ENCODE measurements around the gene SYK. TPM values are rescaled to one million over a fixed set of nuclear protein-coding genes. Genes with fewer than 3 reads are reported as not detected.
"Not testable (repeated sequence)": the region's sequence is repeated elsewhere in the genome, so short reads cannot be mapped to it uniquely, and the experiment has no call there.

The SYK gene
- polyA plus RNA-seq (ENCODE audit: low read depth in 6 of 6): 100 to 1,000 TPM; 163 to 261 (median 214) TPM

DNA sequence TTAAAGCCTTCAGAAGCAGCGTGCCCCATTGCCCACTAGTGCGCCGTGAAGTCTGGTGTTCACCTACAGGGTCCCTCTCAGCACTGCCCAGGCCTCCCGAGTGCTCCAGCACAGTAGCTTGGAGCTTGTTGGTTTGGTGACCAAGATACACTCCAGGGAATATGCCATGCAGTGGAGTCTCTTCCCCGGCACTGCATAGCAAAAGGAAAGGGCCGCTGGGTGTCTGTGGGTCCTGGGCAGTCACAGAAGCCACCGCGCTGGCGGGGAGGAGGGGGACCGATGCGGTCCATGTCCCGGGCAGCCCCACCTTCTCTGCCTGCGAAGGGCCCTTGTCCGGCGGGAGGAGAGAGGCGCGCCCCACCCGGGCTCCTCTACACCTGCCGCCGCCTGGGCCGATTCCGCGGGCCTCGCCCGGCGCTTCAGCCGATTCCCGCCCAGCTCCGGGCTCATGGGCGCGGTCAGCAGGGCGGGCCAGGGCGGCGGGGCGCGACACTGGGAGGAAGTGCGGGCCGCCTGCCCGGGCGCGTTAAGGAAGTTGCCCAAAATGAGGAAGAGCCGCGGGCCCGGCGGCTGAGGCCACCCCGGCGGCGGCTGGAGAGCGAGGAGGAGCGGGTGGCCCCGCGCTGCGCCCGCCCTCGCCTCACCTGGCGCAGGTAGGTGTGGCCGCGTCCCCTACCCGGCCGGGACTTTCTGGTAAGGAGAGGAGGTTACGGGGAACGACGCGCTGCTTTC is at the start of gene SYK:
Gene SYK (plus strand): TSS at position 579 of the 732 bp plus-strand sequence. CDS start 42,080 bp downstream, outside the sequence.
- H3K4me1 Mint-ChIP-seq: peaks cover 59 to 68% (median 67%) of the 10 kb centered on the region in 3 donors
- no peaks in the 10 kb centered on the region for H3K27me3 Mint-ChIP-seq
- H3K9me3 Mint-ChIP-seq: no peaks in the 10 kb centered on the region
- peaks cover 0 to 8% of the 10 kb centered on the region in 2 donors for H3K36me3 Mint-ChIP-seq
- ATAC-seq (ENCODE audit: low read depth in 2 of 2) (peak; percentile 87 to 88), DNase-seq (peak; percentile 83)
- H3K4me3 Mint-ChIP-seq: peak within 1 kb of the TSS; percentile 92 to 100 (median 96)
- peak within 1 kb of the TSS; percentile 95 to 99 (median 98) for H3K27ac Mint-ChIP-seq

DNA sequence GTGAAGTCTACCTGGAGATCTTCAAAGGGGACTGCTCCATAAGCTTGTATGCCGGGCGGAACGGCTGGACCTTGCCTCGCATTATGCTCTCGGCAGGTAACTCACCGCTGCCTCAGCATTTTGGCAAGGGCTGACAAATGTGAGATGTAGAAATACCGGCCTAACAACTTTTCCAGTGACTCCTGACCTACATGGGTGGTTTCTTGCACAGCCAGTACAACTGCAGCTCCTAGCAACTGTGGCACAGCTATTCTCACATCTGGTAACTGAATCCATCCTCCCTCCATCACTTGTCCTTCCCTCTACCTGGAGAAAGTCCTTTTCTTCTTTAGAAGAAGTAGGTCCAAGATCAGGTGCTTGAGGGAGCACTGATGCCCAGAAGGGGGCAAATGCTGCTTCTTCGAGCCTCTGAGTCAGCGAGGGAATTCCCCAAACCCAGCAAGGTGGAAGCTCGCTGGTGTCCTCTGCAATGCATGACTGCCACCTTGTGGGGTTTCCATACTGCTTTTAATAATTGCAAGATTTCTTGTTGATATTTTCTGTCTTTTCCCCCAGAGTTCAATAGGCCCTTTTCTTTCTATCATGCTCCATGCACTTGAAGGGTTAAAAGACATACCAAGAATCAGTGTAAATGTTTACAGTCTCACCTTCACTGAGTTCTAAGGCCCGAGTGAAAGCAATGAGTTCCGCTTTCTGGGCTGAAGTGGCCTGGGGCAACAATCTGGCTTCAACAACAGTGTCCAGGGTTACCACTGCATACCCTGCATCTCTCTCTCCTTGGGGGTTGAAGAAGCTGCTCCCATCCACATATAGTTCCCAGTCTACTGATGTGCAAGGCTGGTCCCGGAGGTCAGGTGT is 45.9 kb upstream of the SYK start:
- not testable (repeated sequence) for H3K27me3 Mint-ChIP-seq; ATAC-seq (ENCODE audit: low read depth in 2 of 2); H3K9me3 Mint-ChIP-seq; H3K36me3 Mint-ChIP-seq; H3K4me3 Mint-ChIP-seq
- DNase-seq: peak; percentile 76
- peaks cover 8 to 11% (median 11%) of the 10 kb centered on the region in 3 donors for H3K4me1 Mint-ChIP-seq
- peak overlapping the region in 4 of 6 donors; percentile 57 to 83 (median 70) for H3K27ac Mint-ChIP-seq

DNA sequence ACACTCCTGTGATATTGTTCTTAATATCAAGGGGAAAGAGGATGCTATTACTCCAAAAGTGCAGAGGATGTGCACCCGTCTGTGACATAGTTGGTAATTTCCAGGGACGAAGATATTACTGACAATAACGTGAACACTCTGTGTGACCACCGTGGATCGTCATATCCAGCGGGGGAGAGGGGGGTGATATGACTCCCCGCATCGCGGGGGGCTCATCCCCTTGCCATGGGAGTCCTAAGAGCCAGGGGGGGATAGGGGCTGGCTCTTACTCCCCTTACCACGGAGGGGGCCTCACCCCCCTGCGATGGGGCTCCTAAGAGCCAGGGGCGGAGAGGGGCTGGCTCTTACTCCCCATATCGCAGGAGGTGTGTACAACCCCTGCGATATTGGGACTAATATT is 41.0 kb upstream of the SYK start:
- H3K27ac Mint-ChIP-seq; H3K27me3 Mint-ChIP-seq; H3K36me3 Mint-ChIP-seq; H3K4me3 Mint-ChIP-seq; ATAC-seq (ENCODE audit: low read depth in 2 of 2); DNase-seq; H3K9me3 Mint-ChIP-seq: not testable (repeated sequence)
- H3K4me1 Mint-ChIP-seq: peaks cover 8 to 12% (median 9%) of the 10 kb centered on the region in 3 donors

GRCh38 chr9:90766731-90767130 is 34.9 kb upstream of the SYK start:
- H3K4me1 Mint-ChIP-seq: peaks cover 32 to 38% (median 38%) of the 10 kb centered on the region in 3 donors
- H3K36me3 Mint-ChIP-seq: no peaks in the 10 kb centered on the region
- H3K27me3 Mint-ChIP-seq: no peaks in the 10 kb centered on the region
- H3K4me3 Mint-ChIP-seq: no peak overlapping the region
- no peak for ATAC-seq (ENCODE audit: low read depth in 2 of 2)
- peak overlapping the region in 1 of 6 donors; percentile 86 for H3K27ac Mint-ChIP-seq
- DNase-seq: no peak
- peaks cover 0 to 5% (median 3%) of the 10 kb centered on the region in 7 donors for H3K9me3 Mint-ChIP-seq

DNA sequence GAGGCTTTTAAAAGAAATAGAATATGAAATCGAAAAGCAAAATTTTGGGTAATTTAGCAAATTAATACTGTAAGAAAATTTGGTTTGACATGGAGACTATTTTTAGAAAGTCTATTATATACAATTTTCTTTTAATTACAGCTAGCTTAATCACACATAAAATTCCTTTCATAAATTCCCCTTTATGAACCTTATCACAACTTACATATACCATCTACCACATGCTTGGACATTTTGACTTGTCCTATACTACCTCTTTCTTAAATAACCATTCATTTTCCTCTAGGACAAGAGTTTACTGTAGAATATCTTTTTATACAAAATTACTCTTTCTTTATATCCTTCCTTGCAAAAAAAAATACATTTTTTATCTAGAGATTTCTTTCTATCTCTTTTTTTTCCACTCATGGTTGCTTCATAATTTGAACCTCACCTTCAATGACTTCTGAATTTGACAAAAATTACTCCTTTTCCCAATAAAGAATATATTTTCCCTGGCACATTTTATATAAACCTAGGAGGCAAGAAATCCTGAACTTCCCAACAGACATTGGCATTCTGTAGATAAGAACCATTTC is 34.0 kb upstream of the SYK start:
- no peak for ATAC-seq (ENCODE audit: low read depth in 2 of 2)
- no peaks in the 10 kb centered on the region for H3K36me3 Mint-ChIP-seq
- no peak for DNase-seq
- peaks cover 0 to 5% (median 3%) of the 10 kb centered on the region in 7 donors for H3K9me3 Mint-ChIP-seq
- H3K4me3 Mint-ChIP-seq: no peak overlapping the region
- H3K4me1 Mint-ChIP-seq: peaks cover 41 to 46% (median 46%) of the 10 kb centered on the region in 3 donors
- no peaks in the 10 kb centered on the region for H3K27me3 Mint-ChIP-seq
- no peak overlapping the region for H3K27ac Mint-ChIP-seq

GRCh38 chr9:90770182-90770738 is 31.4 kb upstream of the SYK start:
- H3K36me3 Mint-ChIP-seq: no peaks in the 10 kb centered on the region
- peaks cover 61 to 73% (median 70%) of the 10 kb centered on the region in 3 donors for H3K4me1 Mint-ChIP-seq
- ATAC-seq (ENCODE audit: low read depth in 2 of 2): peak; percentile 12 to 29
- peaks cover 0 to 5% (median 3%) of the 10 kb centered on the region in 7 donors for H3K9me3 Mint-ChIP-seq
- peak; percentile 44 for DNase-seq
- H3K4me3 Mint-ChIP-seq: peak overlapping the region in 6 of 8 donors; percentile 37 to 80 (median 62)
- no peaks in the 10 kb centered on the region for H3K27me3 Mint-ChIP-seq
- H3K27ac Mint-ChIP-seq: peak overlapping the region in 5 of 6 donors; percentile 2 to 93 (median 71)

DNA sequence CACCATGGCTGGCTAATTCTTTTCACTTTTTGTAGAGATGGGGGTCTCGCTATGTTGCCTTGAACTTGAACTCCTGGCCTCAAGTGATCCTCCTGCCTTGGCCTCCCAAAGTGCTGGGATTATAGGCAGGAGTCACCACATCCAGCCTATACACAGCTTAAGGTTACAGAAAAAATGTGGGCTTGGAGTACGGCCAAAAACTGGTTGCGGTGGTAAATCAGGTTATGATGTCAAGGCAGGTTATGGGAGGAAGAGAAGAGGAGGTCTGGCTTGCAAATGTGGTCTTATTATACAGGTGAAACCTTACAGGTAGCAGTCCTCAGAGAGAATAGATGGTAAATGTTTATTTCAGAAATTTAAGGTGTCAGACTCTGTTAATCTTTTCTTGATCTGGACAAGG is 30.7 kb upstream of the SYK start:
- no peak for DNase-seq
- no peaks in the 10 kb centered on the region for H3K36me3 Mint-ChIP-seq
- peaks cover 60 to 75% (median 70%) of the 10 kb centered on the region in 3 donors for H3K4me1 Mint-ChIP-seq
- H3K9me3 Mint-ChIP-seq: peaks cover 0 to 5% (median 3%) of the 10 kb centered on the region in 7 donors
- ATAC-seq (ENCODE audit: low read depth in 2 of 2): no peak
- H3K27me3 Mint-ChIP-seq: no peaks in the 10 kb centered on the region
- peak overlapping the region in 1 of 8 donors; percentile 46 for H3K4me3 Mint-ChIP-seq
- H3K27ac Mint-ChIP-seq: peak overlapping the region in 5 of 6 donors; percentile 1 to 69 (median 40)

DNA sequence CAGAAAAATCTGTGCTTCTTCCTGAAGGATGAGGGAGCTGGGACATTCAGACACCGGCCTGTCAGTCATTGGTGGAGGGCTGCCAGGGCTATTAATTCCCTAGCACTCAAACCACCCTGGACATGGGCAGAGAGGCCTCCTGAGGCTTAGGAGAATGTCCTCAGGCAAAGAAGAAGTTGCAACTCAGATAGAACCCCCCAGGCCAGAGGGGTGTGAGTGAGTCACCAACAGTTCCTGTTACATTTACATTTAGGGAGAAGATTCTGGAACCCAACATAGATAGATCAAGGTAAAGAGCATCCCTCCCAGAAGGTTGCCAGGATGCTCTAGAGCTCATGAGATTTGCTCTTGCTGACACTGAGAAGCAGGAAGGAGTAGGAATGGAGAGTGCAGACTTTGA is 29.2 kb upstream of the SYK start:
- H3K27ac Mint-ChIP-seq: peak overlapping the region in 5 of 6 donors; percentile 9 to 84 (median 37)
- H3K4me3 Mint-ChIP-seq: peak overlapping the region in 3 of 8 donors; percentile 28 to 64 (median 57)
- ATAC-seq (ENCODE audit: low read depth in 2 of 2) (no peak), DNase-seq (no peak)
- peaks cover 0 to 3% (median 0%) of the 10 kb centered on the region in 7 donors for H3K9me3 Mint-ChIP-seq
- peaks cover 60 to 75% (median 70%) of the 10 kb centered on the region in 3 donors for H3K4me1 Mint-ChIP-seq
- H3K36me3 Mint-ChIP-seq: no peaks in the 10 kb centered on the region
- no peaks in the 10 kb centered on the region for H3K27me3 Mint-ChIP-seq

- H3K9me3 Mint-ChIP-seq: no peaks in the 10 kb centered on the region
- H3K36me3 Mint-ChIP-seq: no peaks in the 10 kb centered on the region
- peak overlapping the region in 5 of 8 donors; percentile 52 to 77 (median 69) for H3K4me3 Mint-ChIP-seq
- DNase-seq (no peak), ATAC-seq (ENCODE audit: low read depth in 2 of 2) (no peak)
- peak overlapping the region in 3 of 6 donors; percentile 82 to 88 (median 86) for H3K27ac Mint-ChIP-seq
- H3K27me3 Mint-ChIP-seq: no peaks in the 10 kb centered on the region
- H3K4me1 Mint-ChIP-seq: peaks cover 60 to 68% (median 64%) of the 10 kb centered on the region in 3 donors
These were observed 28.0 kb upstream of the SYK start for GRCh38 chr9:90773617-90774016.

GRCh38 chr9:90774071-90774470 is 27.5 kb upstream of the SYK start:
- no peaks in the 10 kb centered on the region for H3K27me3 Mint-ChIP-seq
- no peaks in the 10 kb centered on the region for H3K9me3 Mint-ChIP-seq
- H3K4me3 Mint-ChIP-seq: peak overlapping the region in 7 of 8 donors; percentile 52 to 77 (median 69)
- peaks cover 59 to 64% (median 61%) of the 10 kb centered on the region in 3 donors for H3K4me1 Mint-ChIP-seq
- DNase-seq (no peak), ATAC-seq (ENCODE audit: low read depth in 2 of 2) (no peak)
- H3K27ac Mint-ChIP-seq: peak overlapping the region in 5 of 6 donors; percentile 45 to 88 (median 82)
- H3K36me3 Mint-ChIP-seq: no peaks in the 10 kb centered on the region

- Mint-ChIP-seq H3K27ac (peak overlapping the region; percentile 24 to 88 (median 52)), H3K9me3 (no peaks in the 10 kb centered on the region), H3K27me3 (no peaks in the 10 kb centered on the region), H3K36me3 (no peaks in the 10 kb centered on the region), H3K4me3 (peak overlapping the region in 6 of 8 donors; percentile 52 to 73 (median 58)), H3K4me1 (peaks cover 53 to 58% (median 55%) of the 10 kb centered on the region in 3 donors)
- ATAC-seq (ENCODE audit: low read depth in 2 of 2) (peak; percentile 94 to 95), DNase-seq (peak; percentile 78)
These were observed 26.9 kb upstream of the SYK start for GRCh38 chr9:90774682-90775081.

GRCh38 chr9:90775657-90776056 is 26.0 kb upstream of the SYK start:
- DNase-seq (no peak), ATAC-seq (ENCODE audit: low read depth in 2 of 2) (no peak)
- Mint-ChIP-seq H3K4me1 (peaks cover 43 to 48% (median 45%) of the 10 kb centered on the region in 3 donors), H3K9me3 (no peaks in the 10 kb centered on the region), H3K36me3 (no peaks in the 10 kb centered on the region), H3K27ac (no peak overlapping the region), H3K4me3 (no peak overlapping the region), H3K27me3 (no peaks in the 10 kb centered on the region)

DNA sequence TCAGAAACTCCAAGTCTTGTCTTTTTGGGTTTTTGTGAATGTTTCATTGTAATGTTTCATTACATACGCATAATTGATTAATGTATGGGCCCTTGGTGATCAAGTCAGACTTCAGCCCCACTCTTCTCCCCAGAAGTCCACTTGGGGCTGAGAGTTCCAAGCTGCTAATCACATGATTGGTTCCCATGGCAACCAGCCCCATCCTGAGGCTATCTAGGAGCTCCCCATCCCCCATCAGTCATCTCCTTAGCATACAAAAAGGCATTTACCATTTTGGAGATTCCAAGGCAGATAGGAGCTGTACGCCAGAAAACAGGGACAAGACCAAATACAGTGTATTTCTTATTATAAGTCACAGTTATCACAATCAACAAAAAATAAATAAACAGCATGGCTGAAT is 22.9 kb upstream of the SYK start:
- ATAC-seq (ENCODE audit: low read depth in 2 of 2): no peak
- no peaks in the 10 kb centered on the region for H3K36me3 Mint-ChIP-seq
- no peaks in the 10 kb centered on the region for H3K27me3 Mint-ChIP-seq
- peaks cover 32 to 38% (median 35%) of the 10 kb centered on the region in 3 donors for H3K4me1 Mint-ChIP-seq
- H3K4me3 Mint-ChIP-seq: no peak overlapping the region
- DNase-seq: no peak
- H3K9me3 Mint-ChIP-seq: no peaks in the 10 kb centered on the region
- peak overlapping the region in 2 of 6 donors; percentile 55 to 62 for H3K27ac Mint-ChIP-seq
